Measurements from ENCODE around the gene S100A10.

Gene S100A10

GRCh38 chr1:151964510-151964909, 29.1 kb downstream of the S100A10 start:
- no peak for DNase-seq (ENCODE audit: low read depth)

- DNase-seq (ENCODE audit: low read depth) = no peak
These were observed 30.4 kb downstream of the S100A10 start for GRCh38 chr1:151963288-151963687.

- DNase-seq (ENCODE audit: low read depth) = no peak
These were observed 31.8 kb downstream of the S100A10 start for GRCh38 chr1:151961833-151962232.

GRCh38 chr1:151960780-151961513, 32.7 kb downstream of the S100A10 start:
- no peak for DNase-seq (ENCODE audit: low read depth)

GRCh38 chr1:151958959-151959358, 34.7 kb downstream of the S100A10 start:
- no peak for DNase-seq (ENCODE audit: low read depth)

- no peak for DNase-seq (ENCODE audit: low read depth)
These were observed 36.6 kb downstream of the S100A10 start for GRCh38 chr1:151956957-151957497.

- DNase-seq (ENCODE audit: low read depth) = no peak
These were observed 40.1 kb downstream of the S100A10 start for GRCh38 chr1:151953409-151954094.

GRCh38 chr1:151952811-151953210, 40.8 kb downstream of the S100A10 start:
- DNase-seq (ENCODE audit: low read depth) = no peak

GRCh38 chr1:151949371-151950193, 44.1 kb downstream of the S100A10 start:
- DNase-seq (ENCODE audit: low read depth) = no peak

- DNase-seq (ENCODE audit: low read depth) = no peak
These were observed 45.2 kb downstream of the S100A10 start for GRCh38 chr1:151948506-151948905.

- no peak for DNase-seq (ENCODE audit: low read depth)
These were observed 46.5 kb downstream of the S100A10 start for GRCh38 chr1:151947140-151947539.

- DNase-seq (ENCODE audit: low read depth) = peak; percentile 74
These were observed 47.6 kb downstream of the S100A10 start for GRCh38 chr1:151945725-151946722.

- DNase-seq (ENCODE audit: low read depth) = no peak
These were observed 48.6 kb downstream of the S100A10 start for GRCh38 chr1:151944857-151945575.

- no peak for DNase-seq (ENCODE audit: low read depth)
These were observed 49.4 kb downstream of the S100A10 start for GRCh38 chr1:151944126-151944856.

GRCh38 chr1:151943591-151943990, 50.1 kb downstream of the S100A10 start:
- DNase-seq (ENCODE audit: low read depth) = no peak

- DNase-seq (ENCODE audit: low read depth) = no peak
These were observed 50.8 kb downstream of the S100A10 start for GRCh38 chr1:151942882-151943281.

- no peak for DNase-seq (ENCODE audit: low read depth)
These were observed 53.1 kb downstream of the S100A10 start for GRCh38 chr1:151940541-151940940.

- no peak for DNase-seq (ENCODE audit: low read depth)
These were observed 53.9 kb downstream of the S100A10 start for GRCh38 chr1:151939779-151940178.

- DNase-seq (ENCODE audit: low read depth) = no peak
These were observed 54.5 kb downstream of the S100A10 start for GRCh38 chr1:151939141-151939540.

GRCh38 chr1:151936653-151937052, 57.0 kb downstream of the S100A10 start:
- no peak for DNase-seq (ENCODE audit: low read depth)

All from activated gamma-delta T cell treated with anti-CD3 and anti-CD28 coated beads, Interleukin-2, amount 50 U/mL, for 16 hours (primary cell).